GDM1 (cell line): Measurements from ENCODE around the gene SPTBN4.
"Not testable (repeated sequence)": the region's sequence is repeated elsewhere in the genome, so short reads cannot be mapped to it uniquely, and the experiment has no call there.

ENCODE experiments used
- DNase-seq: peaks from one replicate; lab custom pipeline; 2025; lab: John Stamatoyannopoulos, UW

Gene SPTBN4

DNA sequence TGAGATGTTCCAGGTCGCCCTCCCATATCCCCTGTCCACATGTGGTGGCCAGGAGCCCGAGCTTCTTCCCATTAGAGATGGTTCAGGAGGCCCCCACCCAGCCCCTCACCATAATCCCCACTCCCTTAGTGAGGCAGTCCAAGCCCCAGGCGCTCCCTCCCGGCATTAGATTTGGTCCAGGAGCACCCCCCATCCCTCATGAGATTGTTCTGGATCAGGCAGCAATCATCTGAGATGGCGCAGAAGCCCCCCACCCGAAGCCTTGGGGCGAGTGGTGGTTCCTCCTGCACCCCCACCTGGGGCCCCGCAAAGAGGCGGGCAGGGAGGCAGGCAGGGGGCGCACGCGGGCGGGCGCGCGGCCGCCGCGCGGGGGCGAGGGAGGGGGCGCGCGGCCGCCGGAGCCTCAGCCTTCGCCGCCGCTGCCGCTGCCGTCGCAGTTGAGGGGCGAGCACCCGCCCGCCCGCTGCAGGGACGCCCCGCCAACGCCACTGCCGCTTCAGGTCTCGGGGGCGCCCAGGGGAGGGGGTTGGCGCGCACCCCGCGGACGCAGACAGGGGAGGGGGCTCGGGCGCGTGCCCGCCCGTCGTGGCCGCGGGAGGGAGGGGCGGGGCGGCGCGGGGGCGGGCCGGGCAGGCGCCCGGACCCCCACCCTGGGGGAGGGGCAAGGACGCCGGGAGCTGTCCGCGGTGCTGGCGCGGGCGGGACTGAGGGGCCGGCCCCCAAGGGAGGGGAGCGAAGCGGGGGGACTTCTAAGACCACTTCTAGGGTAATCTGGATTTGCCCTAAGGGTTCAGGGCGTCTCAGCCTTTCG is 63.5 kb downstream of the SPTBN4 start:
- DNase-seq, result no peak

DNA sequence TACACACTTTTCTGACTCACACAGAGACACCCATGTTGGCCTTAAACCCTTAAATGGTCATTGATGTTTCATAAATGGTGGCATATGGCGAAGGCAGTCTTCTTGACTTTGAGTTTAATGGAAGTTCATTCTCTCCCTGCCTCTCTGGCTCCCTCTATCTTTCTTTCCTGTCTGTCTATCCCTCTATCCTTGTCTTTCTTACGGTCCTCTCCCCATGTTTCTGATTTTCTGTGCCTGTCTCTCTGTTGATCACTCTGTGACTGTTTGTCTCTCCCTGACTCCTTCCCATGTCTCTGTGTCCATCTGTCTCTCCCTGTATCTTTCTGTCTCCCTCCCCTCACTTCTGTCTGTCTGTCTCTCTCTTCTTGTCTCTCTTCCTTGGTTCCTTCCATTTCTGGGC is 66.7 kb downstream of the SPTBN4 start:
- no peak for DNase-seq

DNA sequence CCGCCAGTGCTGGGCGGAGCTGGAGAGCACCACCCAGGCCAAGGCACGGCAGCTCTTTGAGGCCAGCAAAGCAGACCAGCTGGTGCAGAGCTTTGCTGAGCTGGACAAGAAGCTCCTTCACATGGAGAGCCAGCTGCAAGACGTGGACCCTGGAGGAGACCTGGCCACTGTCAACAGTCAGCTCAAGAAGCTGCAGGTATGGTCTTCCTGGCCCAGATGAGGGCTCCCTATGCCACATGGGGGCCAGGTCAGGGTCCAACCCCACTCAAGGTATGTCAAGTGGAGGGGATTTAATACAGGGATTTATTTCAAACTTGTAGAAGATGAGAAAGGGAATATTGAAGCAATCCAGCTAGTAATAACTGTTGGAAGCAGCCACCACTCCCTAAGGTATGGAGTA is 67.3 kb downstream of the SPTBN4 start:
- no peak for DNase-seq

DNA sequence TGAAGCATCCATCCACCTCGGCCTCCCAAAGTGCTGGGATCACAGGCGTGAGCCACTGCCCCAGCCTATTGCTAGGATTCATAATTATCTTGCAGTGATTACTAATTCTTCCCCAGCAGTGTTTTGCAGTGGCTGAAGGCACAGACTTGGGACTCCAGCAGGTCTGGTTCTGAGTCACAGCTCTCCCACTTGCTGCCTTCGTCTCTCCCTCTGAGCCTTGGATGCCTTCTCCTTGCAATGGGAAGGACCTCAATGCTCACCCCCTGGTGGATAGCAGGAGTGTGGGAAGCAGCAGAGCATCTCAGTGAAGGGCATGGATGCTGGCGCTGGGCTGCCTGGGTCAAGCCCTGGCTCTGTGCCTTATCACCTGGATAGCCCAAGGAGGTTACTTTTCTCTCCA is 72.3 kb downstream of the SPTBN4 start:
- no peak for DNase-seq

DNA sequence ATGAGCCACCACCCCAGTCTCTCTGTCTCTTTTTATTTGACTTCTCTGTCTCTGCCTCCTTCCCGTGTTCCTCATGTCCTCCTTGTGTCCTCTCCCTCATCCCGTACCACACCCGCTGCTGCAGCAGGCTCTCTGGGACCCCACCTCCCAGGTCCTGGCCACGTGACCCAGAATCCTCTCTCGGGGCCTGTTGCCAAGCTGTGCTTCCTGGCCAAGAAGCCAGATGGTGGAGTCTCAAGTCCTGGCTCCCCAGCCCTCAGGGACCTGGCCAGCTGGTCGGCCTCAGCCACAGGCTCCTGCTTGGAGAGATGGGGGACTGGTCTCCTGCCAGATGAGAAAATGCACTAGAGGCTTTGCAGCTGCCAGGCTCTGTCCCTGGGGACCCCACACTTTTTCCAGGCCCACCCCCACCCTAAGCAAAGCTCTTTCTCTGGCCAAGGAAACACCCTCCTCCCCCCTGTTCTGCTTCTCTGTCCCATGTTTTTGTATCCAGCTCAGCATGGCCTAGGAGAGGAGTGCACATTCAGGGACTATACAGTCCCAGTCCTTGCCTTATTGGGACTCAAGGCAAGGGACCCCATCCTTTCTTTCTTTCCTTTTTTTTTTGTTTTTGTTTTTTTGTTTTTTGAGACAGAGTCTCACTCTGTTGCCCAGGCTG is 75.5 kb downstream of the SPTBN4 start:
- no peak for DNase-seq

DNA sequence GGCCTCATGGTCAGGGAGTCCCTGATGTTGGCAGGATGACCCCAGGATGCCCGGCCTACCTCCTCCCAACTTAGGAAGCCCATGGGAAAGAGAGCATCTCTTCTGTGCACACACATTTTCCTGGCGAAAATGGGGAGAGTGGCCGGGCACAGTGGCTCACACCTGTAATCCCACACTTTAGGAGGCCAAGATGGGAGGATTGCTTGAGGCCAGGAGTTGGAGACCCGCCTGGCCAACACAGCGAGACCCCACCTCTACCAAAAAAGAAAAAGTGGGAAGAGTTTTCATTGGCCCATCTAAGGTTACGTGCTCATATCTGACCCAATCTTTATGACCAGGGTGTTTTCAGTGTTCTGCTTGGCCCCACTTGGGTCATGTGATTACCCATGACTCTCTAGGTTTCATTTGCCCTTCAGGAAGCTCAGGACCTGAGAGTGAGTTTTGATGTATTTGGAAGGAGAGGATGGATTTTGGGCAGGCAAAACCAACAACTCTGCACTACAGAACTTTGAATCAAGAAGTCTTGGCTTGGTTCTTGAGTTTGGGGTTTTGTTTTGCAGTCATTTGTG is 76.3 kb downstream of the SPTBN4 start:
- DNase-seq, result no peak

DNA sequence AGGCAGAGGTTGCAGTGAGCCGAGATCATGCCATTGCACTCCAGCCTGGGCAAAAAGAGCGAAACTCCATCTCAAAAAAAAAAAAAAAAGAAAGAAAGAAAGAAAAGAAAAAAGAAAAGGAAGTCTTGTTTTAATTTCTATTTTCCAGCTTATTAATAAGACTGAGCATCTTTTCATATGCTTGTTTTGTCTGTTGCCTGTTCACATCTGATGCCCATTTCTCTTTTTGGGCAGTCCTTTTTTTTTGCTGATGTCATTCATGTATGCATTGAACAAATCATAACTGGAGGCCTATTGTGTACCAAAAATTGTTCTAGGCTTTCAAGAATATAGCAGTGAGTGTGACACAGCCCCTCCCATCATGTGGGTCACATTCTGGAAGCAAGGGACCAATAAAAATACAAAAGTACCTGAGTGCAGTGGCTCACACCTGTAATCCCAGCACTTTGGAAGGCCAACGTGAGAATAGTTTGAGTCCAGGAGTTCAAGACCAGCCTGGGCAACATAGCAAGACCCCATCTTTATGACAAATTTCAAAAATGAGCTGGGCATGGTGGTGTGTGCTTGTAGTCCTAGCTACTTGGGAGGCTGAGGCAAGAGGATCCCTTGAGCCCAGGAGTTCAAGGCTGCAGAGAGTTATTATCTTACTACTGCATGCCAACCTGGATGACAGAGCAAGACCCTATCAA is 79.5 kb downstream of the SPTBN4 start:
- DNase-seq, result not testable (repeated sequence)

DNA sequence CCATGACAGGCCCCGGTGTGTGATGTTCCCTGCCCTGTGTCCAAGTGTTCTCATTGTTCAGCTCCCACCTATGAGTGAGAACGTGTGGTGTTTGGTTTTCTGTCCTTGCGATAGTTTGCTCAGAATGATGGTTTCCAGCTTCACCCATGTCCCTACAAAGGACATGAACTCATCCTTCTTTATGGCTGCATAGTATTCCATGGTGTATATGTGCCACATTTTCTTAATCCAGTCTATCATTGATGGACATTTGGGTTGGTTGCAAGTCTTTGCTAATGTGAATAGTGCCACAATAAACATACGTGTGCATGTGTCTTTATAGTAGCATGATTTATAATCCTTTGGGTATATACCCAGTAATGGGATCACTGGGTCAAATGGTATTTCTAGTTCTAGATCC is 80.4 kb downstream of the SPTBN4 start:
- DNase-seq, result not testable (repeated sequence)

DNA sequence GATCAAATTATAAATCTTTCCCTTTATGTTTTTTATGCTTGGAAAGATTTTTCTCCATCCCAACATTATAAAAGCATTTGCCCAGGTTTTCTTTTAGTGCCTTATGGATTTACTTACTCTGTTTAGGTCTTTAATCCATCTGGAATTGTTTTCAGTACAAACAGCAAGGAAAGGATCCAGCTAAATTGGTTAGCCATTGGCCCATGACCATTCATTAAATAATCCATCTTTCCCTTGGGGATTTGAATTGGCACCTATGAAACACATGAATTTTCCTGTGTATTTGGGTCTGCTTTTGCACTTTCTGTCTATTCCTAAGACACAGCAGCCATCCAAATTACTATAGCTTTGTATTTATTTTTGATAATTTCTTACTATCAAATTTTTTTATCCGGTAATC is 81.0 kb downstream of the SPTBN4 start:
- no peak for DNase-seq

DNA sequence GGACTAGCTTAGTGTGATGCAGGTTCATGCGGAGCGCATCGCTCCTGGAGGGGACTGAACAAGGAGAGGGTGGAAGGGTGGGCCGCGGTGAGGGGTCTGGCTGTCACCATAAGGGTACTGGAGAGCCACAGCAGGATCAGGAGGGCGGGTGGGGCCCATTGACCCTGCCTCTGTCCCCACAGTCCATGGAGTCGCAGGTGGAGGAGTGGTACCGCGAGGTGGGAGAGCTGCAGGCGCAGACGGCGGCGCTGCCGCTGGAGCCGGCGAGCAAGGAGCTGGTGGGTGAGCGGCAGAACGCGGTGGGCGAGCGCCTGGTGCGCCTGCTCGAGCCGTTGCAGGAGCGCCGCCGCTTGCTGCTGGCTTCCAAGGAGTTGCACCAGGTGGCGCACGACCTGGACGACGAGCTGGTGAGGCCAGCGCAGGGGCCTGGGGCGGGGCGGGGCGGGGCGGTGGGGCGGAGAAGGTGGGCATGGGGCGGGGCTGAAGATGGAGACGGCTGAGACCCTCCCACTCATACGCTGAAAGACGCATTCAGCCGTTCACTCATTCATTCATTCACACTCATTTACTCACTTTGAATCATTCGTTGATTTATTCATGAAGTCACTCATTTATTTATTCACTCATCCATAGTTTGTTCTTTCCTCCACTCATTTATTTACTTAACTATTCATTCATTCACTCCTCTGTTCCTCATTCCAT is 82.4 kb downstream of the SPTBN4 start:
- DNase-seq, result peak; percentile 33

DNA sequence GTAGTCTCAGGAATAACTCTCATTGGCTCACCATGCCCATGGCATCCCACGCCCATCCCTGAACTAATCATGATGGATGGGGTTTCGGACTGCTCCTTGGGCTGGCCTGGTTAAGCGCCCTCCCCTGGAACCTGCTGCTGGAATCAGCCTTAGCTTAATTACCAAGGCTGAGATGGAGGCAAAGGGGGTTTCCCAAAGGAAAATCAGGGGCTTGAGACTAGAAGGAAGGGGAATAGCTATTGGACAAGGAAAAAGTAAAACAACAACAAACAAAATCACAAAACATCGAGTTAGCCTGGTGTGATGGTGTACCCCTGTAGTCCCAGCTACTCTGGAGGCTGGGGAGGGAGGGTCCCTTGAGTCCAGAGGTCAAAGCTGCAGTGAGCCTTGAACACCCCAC is 84.2 kb downstream of the SPTBN4 start:
- DNase-seq, result no peak

DNA sequence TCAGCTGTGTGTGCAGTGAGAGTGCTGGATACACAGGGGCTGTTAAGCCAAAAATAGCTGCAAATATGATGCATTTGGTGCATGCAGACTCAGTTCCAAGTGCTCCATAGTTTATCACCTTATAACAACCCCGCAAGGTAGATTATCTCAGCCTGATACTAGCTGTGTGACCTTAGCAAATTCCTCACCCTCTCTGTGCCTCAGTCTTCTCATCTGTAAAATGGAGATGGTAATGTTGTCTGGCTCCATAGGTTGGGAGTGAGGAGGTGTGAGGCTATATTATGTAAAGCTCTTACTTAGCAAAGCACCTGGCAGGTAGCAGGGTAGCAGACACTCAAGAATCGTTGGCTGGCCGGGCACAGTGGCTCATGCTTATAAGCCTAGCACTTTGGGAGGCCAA is 86.0 kb downstream of the SPTBN4 start:
- no peak for DNase-seq

DNA sequence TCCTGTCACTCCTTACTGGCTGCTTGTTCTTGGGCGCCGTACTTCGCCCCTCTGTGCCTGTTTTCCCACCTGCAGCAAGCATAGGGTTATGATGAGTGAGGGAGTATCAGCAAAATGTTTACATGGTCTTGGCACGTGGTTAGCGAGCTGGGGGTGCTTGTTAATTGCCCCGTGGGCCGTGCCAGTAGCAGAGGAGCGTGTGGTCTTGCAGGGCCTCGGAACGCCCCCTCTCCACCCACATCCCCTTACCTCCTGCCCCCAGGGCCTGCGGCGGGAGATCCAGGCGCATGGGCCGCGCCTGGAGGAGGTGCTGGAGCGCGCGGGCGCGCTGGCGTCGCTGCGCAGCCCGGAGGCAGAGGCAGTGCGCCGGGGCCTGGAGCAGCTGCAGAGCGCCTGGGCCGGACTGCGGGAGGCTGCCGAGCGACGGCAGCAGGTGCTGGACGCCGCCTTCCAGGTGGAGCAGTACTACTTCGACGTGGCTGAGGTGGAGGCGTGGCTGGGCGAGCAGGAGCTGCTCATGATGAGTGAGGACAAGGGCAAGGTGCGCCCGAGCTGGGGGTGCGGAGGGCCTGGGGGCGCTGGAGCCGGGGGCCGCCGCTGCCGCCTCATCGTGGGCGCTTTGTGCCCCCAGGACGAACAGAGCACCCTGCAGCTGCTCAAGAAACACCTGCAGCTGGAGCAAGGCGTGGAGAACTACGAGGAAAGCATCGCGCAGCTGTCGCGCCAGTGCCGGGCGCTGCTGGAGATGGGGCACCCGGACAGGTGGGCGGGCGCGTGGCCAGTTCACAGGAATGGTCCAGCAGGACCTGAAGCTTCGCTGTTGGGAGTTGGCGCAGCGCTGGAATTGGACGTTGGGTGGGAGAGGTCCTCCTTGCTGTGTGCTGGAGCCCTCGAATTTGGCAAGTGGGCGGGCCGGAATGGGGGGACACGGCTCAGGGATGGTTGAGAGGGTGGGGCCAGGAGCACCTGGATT is 87.4 kb downstream of the SPTBN4 start:
- DNase-seq, result no peak

DNA sequence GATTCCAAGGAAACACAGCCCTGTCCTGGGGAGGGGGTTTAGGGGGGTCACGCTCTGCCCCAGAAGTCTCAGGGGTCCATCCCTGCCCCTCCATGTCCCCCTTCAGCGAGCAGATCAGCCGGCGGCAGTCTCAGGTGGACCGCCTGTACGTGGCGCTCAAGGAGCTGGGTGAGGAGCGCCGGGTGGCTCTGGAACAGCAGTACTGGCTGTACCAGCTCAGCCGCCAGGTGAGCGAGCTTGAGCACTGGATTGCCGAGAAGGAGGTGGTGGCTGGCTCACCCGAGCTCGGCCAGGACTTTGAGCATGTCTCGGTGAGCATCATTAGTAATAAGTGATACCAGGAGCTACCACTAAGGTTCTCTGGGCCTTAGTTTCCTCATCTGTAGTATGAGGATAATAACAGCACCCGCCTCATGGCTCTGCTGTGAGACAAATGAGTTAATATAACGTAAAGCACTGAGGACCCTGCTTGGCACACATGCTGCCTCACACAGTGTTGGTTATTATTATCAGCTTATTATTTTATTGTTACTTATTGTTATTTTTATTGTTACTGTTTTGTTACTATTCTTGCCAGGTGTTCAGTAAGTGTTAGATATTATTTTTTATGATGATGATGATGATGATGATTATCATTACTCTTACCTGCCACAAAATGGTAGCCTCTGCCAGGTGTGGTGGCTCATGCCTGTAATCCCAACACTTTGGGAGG is 89.3 kb downstream of the SPTBN4 start:
- DNase-seq, result no peak

DNA sequence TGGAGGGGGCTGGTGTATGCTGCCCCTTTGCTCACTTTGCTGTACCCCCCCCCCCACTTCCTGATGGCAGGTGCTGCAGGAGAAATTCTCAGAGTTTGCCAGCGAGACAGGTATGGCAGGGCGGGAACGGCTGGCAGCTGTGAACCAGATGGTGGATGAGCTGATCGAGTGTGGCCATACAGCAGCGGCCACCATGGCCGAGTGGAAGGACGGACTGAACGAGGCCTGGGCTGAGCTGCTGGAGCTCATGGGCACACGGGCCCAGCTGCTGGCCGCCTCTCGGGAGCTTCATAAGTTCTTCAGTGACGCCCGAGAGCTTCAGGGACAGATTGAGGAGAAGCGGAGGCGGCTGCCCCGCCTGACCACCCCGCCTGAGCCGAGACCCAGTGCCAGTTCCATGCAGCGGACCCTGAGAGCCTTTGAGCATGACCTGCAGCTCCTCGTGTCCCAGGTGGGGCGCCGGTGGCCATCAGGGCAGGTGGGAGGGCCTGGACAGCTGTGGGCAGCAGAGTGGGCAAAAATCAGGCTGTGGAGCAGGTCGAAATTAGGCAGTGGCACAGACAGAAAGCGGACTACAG is 90.2 kb downstream of the SPTBN4 start:
- DNase-seq, result no peak

DNA sequence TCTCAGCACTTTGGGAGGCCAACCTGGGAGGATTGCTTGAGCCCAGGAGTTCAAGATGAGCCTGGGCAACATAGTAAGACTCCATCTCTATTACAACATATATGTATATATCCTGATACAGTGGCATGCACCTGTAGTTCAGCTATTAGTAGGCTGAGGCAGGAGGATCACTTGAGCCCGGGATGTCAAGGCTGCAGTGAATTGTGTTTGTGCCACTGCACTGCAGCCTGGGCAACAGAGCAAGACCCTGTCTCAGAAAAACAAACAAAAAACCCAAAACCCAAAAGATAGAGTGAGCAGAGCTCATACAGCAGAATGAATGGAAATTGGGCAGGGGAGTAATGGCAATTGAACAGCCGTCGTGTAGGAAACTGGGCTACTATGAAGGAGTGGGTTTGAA is 92.6 kb downstream of the SPTBN4 start:
- DNase-seq, result no peak

DNA sequence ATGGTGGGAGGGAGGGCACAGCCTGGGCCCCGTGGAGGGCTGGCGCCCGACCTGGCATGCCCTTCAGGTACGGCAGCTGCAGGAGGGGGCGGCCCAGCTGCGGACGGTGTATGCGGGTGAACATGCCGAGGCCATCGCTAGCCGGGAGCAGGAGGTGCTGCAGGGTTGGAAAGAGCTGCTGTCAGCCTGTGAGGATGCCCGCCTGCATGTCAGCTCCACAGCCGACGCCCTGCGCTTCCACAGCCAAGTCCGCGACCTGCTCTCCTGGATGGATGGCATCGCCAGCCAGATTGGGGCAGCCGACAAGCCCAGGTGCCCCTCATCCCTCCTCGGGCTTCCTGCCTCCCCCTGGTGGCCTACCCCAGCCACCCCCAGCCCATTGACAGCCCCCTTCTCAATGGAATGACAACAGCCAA is 93.3 kb downstream of the SPTBN4 start:
- no peak for DNase-seq

DNA sequence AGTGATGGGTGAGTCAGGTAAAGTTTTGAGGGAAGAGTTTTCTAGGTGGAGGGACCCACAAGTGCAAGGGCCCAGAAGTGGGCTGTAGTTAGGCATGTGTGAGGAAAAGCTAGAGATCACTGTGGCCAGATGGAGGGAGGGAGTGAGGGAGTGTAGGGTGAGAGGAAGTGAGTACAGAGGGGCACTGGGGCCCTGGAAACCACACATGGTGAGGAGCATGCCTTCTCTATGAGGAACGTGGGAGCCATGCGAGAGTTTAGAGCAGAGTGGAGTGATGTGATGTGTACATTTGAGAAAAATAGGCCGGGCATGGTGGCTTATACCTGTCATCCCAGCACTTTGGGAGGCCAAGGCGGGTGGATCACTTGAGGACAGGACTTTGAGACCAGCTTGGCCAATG is 95.1 kb downstream of the SPTBN4 start:
- peak; percentile 46 for DNase-seq

DNA sequence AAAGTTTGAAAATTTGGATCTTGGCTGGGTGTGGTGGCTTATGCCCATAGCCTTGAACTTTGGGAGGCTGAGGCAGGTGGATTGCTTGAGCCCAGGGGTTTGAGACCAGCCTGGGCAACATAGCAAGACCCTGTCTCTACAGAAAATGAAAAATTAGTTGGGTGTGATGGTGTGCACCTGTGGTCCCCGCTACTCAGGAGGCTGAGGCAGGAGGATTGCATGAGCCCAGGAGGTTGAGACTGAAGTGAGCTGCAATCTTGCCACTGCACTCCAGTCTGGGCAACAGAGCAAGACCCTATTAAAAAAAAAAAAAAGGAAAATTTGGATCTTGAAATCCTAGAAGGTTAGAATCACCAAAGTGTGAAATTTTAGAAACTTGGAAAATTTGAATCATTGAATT is 97.7 kb downstream of the SPTBN4 start:
- not testable (repeated sequence) for DNase-seq

DNA sequence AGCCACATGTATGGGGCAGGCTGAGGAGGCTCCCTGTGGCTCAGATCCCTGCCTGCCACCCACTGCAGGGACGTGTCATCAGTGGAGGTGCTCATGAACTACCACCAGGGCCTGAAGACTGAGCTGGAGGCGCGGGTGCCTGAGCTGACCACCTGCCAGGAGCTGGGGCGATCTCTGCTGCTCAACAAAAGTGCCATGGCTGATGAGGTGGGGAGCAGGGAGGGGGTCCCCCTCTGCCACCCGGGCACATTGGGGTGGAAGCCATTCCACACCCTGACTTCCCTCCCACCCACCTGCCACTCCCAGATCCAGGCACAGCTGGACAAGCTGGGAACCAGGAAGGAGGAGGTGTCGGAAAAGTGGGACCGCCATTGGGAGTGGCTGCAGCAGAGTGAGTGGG is 98.6 kb downstream of the SPTBN4 start:
- no peak for DNase-seq
